GM21447 (cell line): ENCODE results near the gene SRGAP3.
"Not testable (repeated sequence)": the region's sequence is repeated elsewhere in the genome, so short reads cannot be mapped to it uniquely, and the experiment has no call there.

Experiments
- ATAC-seq: cut with Tn5 transposase; IDR thresholded peaks from one replicate; pipeline ENCODE4 v1.9.1; 2021; ENCODE audit not compliant: unreplicated experiment

Gene SRGAP3

GRCh38 chr3:9249273-9250192 is at the start of gene SRGAP3:
SRGAP3 (minus strand) TSS chr3:9249646; CDS start chr3:9248951, 695 bp downstream.
- peak; percentile 100 for ATAC-seq

- no peak for ATAC-seq
Observed at GRCh38 chr3:9298236-9298635, 48.8 kb upstream of the SRGAP3 start.

- no peak for ATAC-seq
Observed at GRCh38 chr3:9296241-9296640, 46.8 kb upstream of the SRGAP3 start.

GRCh38 chr3:9295007-9295406 is 45.6 kb upstream of the SRGAP3 start:
- no peak for ATAC-seq

- ATAC-seq = not testable (repeated sequence)
Observed at GRCh38 chr3:9293953-9294352, 44.5 kb upstream of the SRGAP3 start.

GRCh38 chr3:9293076-9293475 is 43.6 kb upstream of the SRGAP3 start:
- no peak for ATAC-seq

- no peak for ATAC-seq
Observed at GRCh38 chr3:9292516-9292915, 43.1 kb upstream of the SRGAP3 start.

- no peak for ATAC-seq
Observed at GRCh38 chr3:9291821-9292410, 42.5 kb upstream of the SRGAP3 start.

GRCh38 chr3:9290566-9290965 is 41.1 kb upstream of the SRGAP3 start:
- no peak for ATAC-seq

- ATAC-seq = not testable (repeated sequence)
Observed at GRCh38 chr3:9281533-9281932, 32.1 kb upstream of the SRGAP3 start.

GRCh38 chr3:9280451-9281219 is 31.2 kb upstream of the SRGAP3 start:
- no peak for ATAC-seq

- no peak for ATAC-seq
Observed at GRCh38 chr3:9279966-9280365, 30.5 kb upstream of the SRGAP3 start.

GRCh38 chr3:9278498-9278897 is 29.1 kb upstream of the SRGAP3 start:
- ATAC-seq = no peak

- no peak for ATAC-seq
Observed at GRCh38 chr3:9278085-9278484, 28.6 kb upstream of the SRGAP3 start.

GRCh38 chr3:9276761-9277370 is 27.4 kb upstream of the SRGAP3 start:
- no peak for ATAC-seq

- no peak for ATAC-seq
Observed at GRCh38 chr3:9271903-9272302, 22.5 kb upstream of the SRGAP3 start.

GRCh38 chr3:9270704-9271103 is 21.3 kb upstream of the SRGAP3 start:
- ATAC-seq = no peak

GRCh38 chr3:9266716-9267115 is 17.3 kb upstream of the SRGAP3 start:
- no peak for ATAC-seq

GRCh38 chr3:9260305-9260704 is 10.9 kb upstream of the SRGAP3 start:
- no peak for ATAC-seq

- no peak for ATAC-seq
Observed at GRCh38 chr3:9257092-9257491, 7.6 kb upstream of the SRGAP3 start.

- ATAC-seq = no peak
Observed at GRCh38 chr3:9255976-9256375, 6.5 kb upstream of the SRGAP3 start.
